ENCODE results near the gene SASH1. TPM values are rescaled to one million over a fixed set of nuclear protein-coding genes. Genes with fewer than 3 reads are reported as not detected.

SASH1 gene
- polyA plus RNA-seq, 4 donors, result 29.4 to 32.6 (median 31.1) TPM

DNA sequence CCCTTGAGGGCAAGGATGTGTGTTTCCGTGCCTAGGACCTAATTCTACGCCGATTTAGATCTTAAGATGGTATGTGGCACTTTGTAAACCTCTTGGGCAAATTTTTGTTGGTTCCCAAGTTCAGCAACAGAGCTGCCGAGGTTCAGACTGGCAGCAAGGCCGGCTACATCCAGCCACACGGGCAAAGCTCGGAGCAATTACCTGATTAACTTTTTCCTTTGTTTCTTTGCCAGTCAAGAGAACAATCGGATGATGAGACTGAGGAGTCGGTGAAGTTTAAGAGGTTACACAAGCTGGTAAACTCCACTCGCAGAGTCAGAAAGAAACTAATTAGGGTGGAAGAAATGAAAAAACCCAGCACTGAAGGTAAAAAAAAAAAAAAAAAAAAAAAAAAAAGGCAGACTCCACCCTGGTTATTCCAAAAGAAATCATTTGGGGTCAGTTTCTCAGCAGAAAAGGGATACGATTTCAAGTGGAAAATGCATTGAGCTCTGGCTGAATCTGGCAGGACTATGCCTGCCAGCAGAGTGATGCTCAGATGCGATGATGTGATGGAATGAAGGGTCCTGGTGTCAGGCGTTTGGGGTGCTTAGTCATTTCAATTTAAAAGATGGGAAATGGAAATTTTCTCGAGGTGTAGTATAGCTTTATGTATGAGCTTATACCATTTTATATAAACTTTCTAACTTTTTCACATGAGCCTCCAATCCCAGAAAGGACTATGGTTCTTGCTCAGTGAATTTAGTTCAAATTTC, 171.6 kb downstream of the SASH1 start:
- no peak for DNase-seq (ENCODE audit: low read depth in 4 of 4, low spot score in 3 of 4)

DNA sequence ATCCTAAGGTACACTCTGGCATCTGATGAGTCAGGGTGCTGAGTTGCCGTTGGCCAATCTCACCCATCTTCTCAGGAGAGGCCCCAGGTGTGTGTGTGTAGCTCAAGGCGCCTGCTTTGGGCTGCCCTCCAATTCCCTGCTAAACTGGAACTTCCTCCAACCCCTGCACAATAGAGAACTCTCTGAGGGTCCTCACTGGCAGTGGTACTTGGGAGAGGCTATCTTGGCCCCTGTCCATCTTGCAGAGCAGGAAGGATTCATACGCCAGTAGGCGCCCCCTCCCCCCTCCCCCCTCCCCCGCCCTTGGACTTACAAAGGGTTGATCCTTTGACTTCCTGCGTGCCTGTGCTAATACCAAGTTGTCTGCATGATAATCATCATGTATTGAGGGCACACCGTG, 173.6 kb downstream of the SASH1 start:
- no peak for DNase-seq (ENCODE audit: low read depth in 4 of 4, low spot score in 3 of 4)

DNA sequence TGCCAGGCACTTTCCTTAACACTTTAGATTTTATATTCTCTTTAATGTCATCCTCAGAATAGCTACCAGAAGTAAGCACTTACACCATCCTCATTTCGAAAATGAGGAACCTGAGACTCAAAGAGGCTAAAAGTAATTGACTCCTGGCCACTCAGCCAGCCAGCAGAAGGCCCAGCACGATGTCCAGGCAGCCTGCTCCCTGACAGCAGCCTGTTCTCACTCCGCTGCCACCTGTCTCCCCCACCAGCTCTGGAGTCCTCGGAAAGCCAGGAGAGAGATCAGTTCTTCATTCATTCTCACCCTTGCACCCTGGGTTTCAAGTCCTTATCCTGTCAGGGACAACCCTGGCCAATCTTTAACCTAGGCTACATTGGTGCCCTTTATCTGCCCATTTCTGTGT, 174.0 kb downstream of the SASH1 start:
- no peak for DNase-seq (ENCODE audit: low read depth in 4 of 4, low spot score in 3 of 4)

DNA sequence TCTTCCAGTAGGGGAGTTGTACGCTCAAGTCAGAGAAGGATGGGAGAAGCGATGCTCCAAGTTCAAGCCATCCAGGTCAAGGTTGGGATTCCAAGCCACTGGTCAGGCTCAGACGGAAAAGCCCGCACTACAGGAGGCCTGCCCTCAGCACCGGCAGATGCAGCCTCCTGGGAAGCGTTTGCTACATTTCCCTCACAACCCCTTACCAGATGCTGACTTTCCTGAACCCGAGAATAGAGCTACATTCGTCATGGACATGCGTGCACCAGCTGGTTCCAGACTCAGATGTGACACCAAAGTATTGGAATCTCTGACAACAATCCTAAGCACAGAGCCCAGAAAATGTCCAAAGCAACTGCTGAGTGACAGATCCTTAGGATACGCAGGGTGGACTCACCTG, 174.8 kb downstream of the SASH1 start:
- DNase-seq (ENCODE audit: low read depth in 4 of 4, low spot score in 3 of 4), result no peak

DNA sequence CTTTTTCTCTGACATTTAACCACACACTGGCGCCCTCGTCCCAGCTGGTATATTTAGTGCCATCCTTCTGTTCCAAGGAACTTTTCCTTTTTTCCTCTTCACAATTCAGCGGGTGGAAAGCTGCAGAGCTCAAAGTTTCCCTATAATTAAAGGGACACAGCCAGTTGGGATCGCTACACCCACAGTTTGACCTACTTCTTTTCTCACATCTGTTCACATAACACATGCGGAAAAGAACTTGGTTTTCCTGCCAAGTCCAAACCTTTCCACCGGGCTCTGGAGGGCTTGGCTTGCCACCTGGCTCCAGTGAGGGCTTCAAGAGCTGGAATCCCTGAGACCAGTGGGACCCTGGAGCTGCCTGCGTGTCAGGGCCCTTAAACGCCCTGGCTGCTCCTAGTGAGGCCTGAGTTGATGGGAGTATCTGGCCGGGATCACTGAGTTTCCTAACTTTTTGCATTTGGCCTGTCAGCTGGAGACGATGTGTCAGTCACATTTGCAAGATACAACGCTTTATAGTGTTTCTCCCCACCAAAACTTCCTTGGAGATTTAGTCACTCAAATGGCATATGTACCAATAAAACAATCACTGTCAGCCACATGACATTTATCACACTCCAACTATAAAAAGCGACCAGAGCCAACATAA, 176.0 kb downstream of the SASH1 start:
- no peak for DNase-seq (ENCODE audit: low read depth in 4 of 4, low spot score in 3 of 4)

DNA sequence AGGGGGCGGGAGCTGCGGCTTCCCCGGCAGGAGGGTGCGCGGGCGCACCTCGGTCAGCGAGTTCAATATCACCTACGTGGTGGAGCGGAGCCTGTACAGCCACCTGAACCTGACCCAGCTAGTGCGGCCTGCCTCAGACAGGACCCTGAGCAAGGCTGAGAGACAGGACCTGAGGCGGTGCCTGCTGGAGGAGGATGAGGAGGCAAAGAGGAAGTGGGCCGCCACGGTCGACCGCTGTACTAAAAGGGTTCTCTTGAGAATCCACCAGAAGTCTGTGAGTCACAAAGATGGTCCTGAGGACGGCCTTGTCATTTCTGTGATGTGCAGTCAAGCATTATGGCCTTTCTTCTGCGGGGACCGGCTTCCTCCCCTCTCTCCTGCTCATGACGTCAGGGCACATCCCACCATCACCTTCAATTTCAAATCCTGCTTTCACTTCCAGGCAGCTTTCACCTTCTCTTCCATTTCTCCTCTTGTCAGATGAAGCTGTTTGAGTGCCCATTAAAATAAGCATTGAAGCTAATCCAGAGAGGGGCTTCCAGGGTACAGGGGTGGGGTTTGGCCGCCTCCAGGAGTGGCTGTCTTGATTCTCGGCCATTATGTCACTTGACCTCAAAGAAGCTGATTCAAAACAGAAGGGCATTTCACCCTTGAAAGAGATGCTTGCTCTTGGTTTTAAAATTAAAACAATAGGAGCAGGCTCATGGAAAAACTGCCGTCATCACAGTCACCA, 177.6 kb downstream of the SASH1 start:
- DNase-seq (ENCODE audit: low read depth in 4 of 4, low spot score in 3 of 4), result no peak

DNA sequence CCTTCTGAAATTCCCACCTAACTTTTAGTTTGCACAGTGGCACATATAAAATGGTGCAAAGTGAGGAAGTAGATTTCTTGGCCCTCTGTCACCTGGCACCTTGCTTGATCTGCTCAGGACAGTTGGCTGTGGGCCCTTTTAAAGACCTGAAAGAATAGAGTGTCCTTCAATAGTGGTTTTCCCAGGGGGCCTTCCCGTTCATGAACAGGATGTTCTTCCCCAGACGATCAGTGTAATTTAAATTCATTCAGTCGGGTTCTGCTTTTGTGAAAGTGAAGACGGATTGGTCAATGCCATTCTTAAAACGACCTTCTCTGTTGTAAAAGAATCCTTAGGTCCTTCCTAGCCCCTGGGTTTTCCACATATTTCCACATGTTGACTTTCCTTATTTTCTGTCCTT, 178.5 kb downstream of the SASH1 start:
- no peak for DNase-seq (ENCODE audit: low read depth in 4 of 4, low spot score in 3 of 4)

DNA sequence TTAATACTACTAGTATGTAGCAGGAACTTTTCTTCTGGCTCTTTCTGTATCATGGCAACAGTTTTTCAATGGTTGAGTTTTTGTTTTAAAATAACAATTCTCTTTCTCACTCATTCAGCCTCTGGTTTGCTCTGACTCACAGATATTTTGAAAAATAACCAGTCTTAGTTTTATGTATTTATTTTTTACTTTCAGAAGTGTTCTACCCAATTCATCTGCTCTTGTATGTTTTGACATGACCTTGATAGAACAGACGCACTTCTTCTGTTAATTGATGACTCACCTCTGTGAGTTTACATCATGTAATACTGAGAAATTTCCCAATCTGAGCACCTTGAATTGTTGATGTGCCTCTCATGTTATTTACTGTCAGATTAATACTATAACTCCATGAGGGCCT, 178.9 kb downstream of the SASH1 start:
- no peak for DNase-seq (ENCODE audit: low read depth in 4 of 4, low spot score in 3 of 4)

DNA sequence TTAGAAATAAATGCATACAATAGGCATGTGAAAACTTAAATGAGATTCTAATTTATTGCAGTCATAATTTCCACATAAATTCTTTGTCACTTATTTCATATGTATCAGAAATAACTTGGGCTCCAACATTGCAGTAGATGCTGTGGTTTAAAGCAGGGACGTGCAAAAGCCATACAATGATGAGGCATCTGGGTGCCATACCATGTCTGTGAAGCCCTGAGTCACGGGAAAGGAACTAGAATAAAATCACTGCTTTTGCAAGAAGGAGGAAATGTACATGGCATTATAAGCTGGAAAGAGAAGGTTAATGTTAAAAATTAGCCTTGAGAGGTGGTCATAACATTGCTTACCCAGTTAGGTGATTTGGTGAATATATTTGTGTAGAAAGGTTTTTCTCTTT, 180.4 kb downstream of the SASH1 start:
- no peak for DNase-seq (ENCODE audit: low read depth in 4 of 4, low spot score in 3 of 4)

DNA sequence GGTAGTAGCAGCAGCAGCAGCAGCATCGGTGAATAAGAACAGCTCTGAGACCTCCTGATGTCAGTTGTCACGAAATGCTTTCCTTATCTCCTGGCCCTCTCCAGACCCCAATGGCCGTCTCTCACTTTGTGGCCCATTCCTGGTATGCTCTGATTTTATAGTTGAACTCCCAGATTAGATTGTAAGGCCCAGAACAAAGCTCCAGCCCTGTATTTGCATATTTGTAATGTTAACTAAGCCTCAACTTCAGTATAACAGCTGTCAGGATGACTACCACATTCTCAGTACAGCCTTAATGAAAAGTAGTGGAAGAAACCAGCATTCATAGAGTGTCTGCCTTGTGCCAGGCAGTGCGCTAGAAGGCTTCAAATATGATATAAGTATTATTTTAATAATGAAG, 180.9 kb downstream of the SASH1 start:
- DNase-seq (ENCODE audit: low read depth in 4 of 4, low spot score in 3 of 4), result no peak

DNA sequence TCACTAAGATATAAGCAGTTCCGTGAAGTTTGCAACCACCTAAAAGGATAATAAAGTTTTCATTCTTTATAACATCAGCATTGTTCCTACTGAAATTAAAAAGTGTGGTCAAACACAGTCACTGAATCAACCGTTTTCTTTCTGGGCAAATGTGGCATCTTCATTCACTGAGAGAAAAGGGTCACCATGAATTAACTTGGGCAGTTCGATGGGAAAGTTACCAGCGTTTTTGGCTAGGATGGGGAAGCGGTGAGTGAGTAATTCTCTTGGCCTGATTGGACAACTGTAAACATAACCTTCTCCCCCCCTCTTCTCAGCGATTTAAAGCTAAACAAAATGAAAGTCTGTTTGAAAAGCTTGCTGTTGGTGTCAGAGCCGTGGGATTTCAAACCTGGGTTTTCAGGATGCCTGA, 181.8 kb downstream of the SASH1 start:
- no peak for DNase-seq (ENCODE audit: low read depth in 4 of 4, low spot score in 3 of 4)

DNA sequence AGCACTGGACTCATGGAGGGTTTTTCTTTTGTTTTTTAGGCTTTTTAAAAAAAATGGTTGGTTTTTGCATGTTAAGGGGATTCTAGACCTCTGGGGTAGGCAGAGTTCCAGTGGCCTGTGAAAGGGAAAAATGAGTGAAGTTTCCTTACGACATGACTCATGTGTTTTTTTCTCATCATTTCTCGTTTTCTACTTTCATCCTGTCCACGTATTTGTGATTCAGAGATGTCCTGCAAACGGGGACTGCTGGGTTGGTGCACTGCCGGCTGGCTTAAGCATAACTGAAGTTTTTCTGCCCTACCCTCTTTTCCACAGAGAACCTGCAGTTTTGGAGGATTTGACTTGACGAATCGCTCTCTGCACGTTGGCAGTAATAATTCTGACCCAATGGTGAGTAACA, 182.3 kb downstream of the SASH1 start:
- DNase-seq (ENCODE audit: low read depth in 4 of 4, low spot score in 3 of 4), result no peak

DNA sequence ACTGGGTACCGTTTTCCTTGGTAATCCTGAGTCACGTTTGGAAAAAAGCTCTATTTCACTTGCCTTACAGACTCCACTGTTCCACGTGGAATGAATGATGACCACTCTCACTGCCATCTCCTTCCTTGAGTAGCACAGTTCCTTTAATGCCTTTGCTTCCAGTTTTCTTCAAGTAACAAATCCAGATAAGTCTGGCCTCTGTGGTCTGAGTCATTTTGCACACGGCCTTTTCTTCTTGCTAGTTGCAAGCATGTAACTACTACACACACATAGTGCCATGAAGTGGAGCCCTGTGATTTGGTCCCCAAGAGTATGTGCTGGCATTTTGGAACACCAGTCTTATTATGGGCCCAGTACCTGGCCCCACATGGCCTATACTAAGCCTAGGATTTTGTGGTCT, 182.8 kb downstream of the SASH1 start:
- no peak for DNase-seq (ENCODE audit: low read depth in 4 of 4, low spot score in 3 of 4)

DNA sequence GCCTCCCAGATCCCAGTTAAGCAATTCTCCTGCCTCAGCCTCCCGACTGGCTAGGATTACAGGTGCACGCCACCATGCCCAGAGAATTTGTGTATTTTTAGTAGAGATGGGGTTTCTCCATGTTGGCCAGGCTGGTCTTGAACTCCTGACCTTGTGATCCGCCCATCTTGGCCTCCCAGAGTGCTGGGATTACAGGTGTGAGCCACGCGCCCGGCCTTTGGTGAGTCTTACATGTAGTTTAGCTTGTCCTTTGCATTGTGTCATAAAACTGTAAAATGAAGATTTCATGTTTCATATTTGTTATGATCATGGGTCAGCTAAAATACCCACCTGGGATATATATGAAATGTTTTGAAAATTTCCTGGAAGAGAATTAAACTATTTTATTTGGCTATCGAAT, 183.5 kb downstream of the SASH1 start:
- no peak for DNase-seq (ENCODE audit: low read depth in 4 of 4, low spot score in 3 of 4)

DNA sequence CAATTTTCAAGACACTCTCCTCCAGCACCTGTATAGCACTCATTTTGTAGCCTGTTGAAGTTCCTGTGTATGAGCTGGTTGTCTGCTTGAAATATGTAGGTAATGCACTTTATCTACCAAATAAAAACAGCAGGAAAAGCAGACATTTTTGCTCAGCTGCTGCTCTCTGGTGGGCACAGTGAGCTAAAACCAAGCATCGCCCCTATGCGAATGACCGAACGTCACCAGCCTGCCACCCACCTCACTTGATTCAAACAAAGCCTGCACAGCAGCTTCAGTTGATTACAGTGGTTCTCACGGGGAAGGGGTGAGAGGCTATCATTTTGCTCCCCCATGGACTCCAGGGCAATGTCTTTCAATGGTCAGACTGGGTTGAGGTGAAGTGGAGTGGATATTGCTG, 185.7 kb downstream of the SASH1 start:
- no peak for DNase-seq (ENCODE audit: low read depth in 4 of 4, low spot score in 3 of 4)

DNA sequence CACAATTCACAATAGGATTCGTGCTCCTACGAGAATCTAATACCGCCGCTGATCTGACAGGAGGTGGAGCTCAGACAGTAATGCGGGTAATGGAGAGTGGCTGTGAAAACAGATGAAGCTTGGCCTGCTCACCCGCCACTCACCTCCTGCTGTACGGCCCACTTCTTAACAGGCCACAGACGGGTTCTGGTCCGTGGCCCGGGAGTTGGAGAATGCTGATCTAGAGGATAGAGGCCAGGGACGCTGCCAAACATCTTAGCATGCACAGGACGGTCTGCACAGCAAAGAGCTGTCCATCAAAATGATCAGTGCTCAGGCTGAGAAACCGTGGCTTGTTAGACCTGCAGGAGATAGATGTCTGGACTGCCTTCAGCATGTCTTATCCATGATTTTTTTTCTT, 186.4 kb downstream of the SASH1 start:
- DNase-seq (ENCODE audit: low read depth in 4 of 4, low spot score in 3 of 4), result no peak

DNA sequence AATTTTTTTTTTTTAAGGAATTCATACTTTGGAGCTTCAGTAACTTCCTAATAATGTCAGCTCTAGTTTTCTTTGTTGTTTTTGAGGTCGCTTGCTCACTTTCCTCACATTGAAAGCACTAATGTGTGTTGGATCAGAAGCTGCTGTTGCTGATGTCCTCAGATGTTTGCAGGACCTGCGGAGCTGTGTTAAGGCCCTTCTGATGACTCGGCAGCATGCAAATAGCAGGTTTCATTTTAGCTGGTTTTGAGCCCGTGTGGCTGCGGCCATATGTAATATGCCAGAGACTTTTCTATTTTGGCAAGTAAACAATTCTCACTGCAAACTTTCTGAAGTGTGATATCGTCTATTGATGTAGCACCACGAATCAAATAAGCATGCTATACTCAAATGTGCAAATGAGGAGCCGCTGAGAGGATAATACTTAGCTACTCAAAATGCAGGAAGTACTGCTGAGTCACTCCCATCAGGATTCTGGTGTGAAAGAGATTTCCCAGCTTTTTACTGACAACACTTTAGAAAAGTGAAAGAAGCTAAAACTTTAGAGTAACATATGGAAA, 187.8 kb downstream of the SASH1 start:
- no peak for DNase-seq (ENCODE audit: low read depth in 4 of 4, low spot score in 3 of 4)

DNA sequence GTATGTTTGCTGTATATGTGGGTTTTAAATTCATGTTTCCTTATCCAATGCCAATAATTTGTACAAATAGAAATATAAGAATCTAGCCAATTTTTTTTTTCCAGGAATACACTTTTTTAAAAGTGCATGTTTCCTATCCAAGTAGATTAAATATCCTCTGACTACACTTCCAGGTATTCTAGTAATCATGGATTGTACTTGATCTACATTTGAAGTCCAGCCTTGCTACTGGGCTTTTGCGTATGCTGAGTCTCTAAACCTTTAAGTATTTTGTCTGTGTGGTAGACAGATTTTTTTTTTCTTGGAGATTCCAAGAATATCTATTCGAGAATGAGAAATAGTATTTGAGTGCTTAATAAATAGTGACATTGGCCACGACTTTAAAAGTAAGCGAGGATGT, 188.3 kb downstream of the SASH1 start:
- no peak for DNase-seq (ENCODE audit: low read depth in 4 of 4, low spot score in 3 of 4)

DNA sequence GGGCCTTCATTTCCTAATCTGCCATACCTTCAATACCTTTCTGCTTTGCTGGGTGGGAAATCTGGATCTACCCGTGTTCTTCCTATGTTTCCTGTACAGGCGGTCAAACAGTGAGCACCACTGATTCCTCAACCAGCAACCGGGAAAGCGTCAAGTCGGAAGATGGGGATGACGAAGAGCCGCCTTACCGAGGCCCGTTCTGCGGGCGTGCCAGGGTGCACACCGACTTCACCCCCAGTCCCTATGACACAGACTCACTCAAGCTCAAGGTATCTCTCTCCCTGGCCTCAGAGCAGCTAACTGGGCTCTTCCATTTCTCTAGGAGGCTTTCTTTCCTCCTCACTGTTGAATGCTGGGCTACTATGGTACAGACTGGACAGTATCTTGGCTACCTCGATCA, 190.1 kb downstream of the SASH1 start:
- DNase-seq (ENCODE audit: low read depth in 4 of 4, low spot score in 3 of 4), result no peak

DNA sequence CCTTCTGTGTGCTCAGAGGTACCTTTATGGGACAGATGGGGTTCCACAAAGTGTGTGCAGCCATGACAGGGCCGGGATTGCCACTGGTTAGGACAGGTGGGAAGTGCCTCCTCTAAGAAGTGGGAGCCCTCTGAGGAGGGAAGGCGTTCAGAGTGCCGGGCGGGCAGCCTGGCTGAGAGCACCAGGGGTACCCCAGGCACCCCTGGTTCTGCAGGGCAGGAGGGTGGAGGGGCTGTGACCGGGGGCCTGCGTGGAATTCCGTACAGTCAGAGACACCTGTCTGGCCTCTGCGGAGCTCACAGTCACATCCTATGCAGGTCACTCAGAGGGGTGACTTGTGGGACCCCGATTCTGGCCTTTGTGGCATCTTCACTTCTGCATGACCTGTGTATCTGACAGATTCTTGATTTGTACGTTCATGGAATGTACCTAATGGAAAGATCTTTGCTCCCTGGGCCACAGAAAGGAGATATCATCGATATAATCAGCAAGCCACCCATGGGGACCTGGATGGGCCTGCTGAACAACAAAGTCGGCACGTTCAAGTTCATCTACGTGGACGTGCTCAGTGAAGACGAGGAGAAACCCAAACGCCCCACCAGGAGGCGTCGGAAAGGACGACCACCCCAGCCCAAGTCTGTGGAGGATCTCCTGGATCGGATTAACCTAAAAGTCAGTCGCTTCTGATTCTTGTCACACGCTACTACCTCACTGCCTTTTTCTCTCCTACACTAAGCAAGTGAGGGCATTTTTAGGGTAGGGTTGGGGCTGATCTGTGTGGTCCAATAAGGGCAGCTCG, 190.9 kb downstream of the SASH1 start:
- DNase-seq (ENCODE audit: low read depth in 4 of 4, low spot score in 3 of 4), result no peak

DNA sequence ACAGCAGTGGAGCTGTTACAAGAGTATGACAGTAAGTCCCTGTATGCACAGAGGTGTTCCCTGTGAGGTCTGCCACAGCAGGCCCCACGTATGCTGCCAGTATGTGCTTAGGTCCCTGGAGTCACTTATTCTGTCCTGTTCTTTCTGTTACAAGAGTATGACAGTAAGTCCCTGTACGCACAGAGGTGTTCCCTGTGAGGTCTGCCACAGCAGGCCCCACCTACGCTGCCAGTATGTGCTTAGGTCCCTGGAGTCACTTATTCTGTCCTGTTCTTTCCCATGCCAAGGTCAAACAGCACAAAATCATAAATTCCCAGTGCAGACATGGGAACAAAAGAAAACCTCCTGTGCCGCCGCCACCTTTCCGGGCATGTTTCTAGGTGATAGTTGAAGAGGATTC, 192.2 kb downstream of the SASH1 start:
- no peak for DNase-seq (ENCODE audit: low read depth in 4 of 4, low spot score in 3 of 4)
